Common myeloid progenitor, CD34-positive (primary cell): ENCODE results near the gene TTC12. TPM values are rescaled to one million over a fixed set of nuclear protein-coding genes. Genes with fewer than 3 reads are reported as not detected.

Experiments
- CTCF ChIA-PET: fragments of 350-600 bp; sonication (Branson Sonifier 250); formaldehyde crosslinking; loops from one replicate; lab custom pipeline; 2021; ENCODE audit warnings: antibody characterized with exemption; lab: Charles Lee
- POLR2A ChIA-PET: fragments of 350-600 bp; sonication (Branson Sonifier 250); formaldehyde crosslinking; loops from one replicate; lab custom pipeline; 2021; ENCODE audit warnings: antibody characterized with exemption; lab: Charles Lee
- DNase-seq, 3 donors: peaks; one replicate each; pipeline versions ENCODE4 v3.0.0 to v3.0.0-alpha.2; 2013
- H3K27ac ChIP-seq, 2 experiments: 1 replicate in 1 of 2; 2 replicates in 1 of 2; pipeline ENCODE4 v1.7.0; 2013; ENCODE audit warnings: inconsistent platforms in 2 of 2, low read length in 2 of 2, mild to moderate bottlenecking in 2 of 2, low read depth in 1 of 2, moderate library complexity in 1 of 2; ENCODE audit not compliant: severe bottlenecking in 2 of 2, insufficient read depth in 1 of 2, poor library complexity in 1 of 2
- H3K27me3 ChIP-seq, 5 experiments: replicated peaks in 2 of 5; 1 replicate in 3 of 5; 2 replicates in 2 of 5; pipeline versions ENCODE4 v1.6.1 to v1.7.0; 2013; ENCODE audit warnings: low read length in 4 of 5, mild to moderate bottlenecking in 2 of 5, moderate library complexity in 2 of 5, inconsistent platforms in 1 of 5; ENCODE audit not compliant: insufficient read depth in 5 of 5, control insufficient read depth in 4 of 5
- H3K36me3 ChIP-seq, 4 experiments: 1 replicate in 2 of 4; 2 replicates in 2 of 4; pipeline versions ENCODE4 v1.6.1 to v1.7.0; 2013; ENCODE audit warnings: low read length in 3 of 4, control low read depth in 1 of 4, mild to moderate bottlenecking in 1 of 4; ENCODE audit not compliant: control insufficient read depth in 4 of 4, insufficient read depth in 4 of 4
- H3K4me1 ChIP-seq, 4 experiments: 1 replicate in 3 of 4; 2 replicates in 1 of 4; pipeline versions ENCODE4 v1.6.1 to v1.7.1; 2013; ENCODE audit warnings: low read length in 3 of 4, mild to moderate bottlenecking in 3 of 4, control low read depth in 1 of 4, inconsistent platforms in 1 of 4, moderate library complexity in 1 of 4; ENCODE audit not compliant: control insufficient read depth in 4 of 4, insufficient read depth in 4 of 4; ENCODE audit errors: control extremely low read depth in 1 of 4
- H3K4me3 ChIP-seq, 7 experiments: 1 replicate in 4 of 7; 2 replicates in 3 of 7; pipeline versions ENCODE4 v1.5.1 to v1.7.0; 2013; ENCODE audit warnings: mild to moderate bottlenecking in 7 of 7, low read length in 6 of 7, moderate library complexity in 6 of 7, inconsistent platforms in 2 of 7, low read depth in 2 of 7, control low read depth in 1 of 7; ENCODE audit not compliant: insufficient read depth in 4 of 7, control insufficient read depth in 1 of 7; ENCODE audit errors: extremely low read depth in 1 of 7
- H3K9me3 ChIP-seq, 5 experiments: 1 replicate in 4 of 5; 2 replicates in 1 of 5; pipeline versions ENCODE4 v1.6.1 to v1.7.1; 2013; ENCODE audit warnings: low read length in 4 of 5, mild to moderate bottlenecking in 2 of 5, inconsistent platforms in 1 of 5, low read depth in 1 of 5, moderate library complexity in 1 of 5; ENCODE audit not compliant: control insufficient read depth in 4 of 5, insufficient read depth in 2 of 5; ENCODE audit errors: control extremely low read depth in 1 of 5
- WGBS: methylation state at CpG from one replicate; pipeline ENCODE4 v1.1.5; 2013; ENCODE audit not compliant: insufficient coverage; 5-methylcytosine and 5-hydroxymethylcytosine counted together
- polyA plus RNA-seq: library from polyadenylated mRNA; unstranded; fragments of 120-200 nt; gene quantifications from one replicate; pipeline ENCODE4 v1.2.1, GENCODE V29; 2013

TTC12 gene, protein sequence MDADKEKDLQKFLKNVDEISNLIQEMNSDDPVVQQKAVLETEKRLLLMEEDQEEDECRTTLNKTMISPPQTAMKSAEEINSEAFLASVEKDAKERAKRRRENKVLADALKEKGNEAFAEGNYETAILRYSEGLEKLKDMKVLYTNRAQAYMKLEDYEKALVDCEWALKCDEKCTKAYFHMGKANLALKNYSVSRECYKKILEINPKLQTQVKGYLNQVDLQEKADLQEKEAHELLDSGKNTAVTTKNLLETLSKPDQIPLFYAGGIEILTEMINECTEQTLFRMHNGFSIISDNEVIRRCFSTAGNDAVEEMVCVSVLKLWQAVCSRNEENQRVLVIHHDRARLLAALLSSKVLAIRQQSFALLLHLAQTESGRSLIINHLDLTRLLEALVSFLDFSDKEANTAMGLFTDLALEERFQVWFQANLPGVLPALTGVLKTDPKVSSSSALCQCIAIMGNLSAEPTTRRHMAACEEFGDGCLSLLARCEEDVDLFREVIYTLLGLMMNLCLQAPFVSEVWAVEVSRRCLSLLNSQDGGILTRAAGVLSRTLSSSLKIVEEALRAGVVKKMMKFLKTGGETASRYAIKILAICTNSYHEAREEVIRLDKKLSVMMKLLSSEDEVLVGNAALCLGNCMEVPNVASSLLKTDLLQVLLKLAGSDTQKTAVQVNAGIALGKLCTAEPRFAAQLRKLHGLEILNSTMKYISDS
- polyA plus RNA-seq = 14.9 TPM

- WGBS = 9% methylated on average over 56 of the region's 64 CpGs
- POLR2A ChIA-PET = no interaction called here
- peak; percentile 80 to 89 (median 89) for DNase-seq
Measured at GRCh38 chr11:113314389-113315301, at the start of gene TTC12. TSS of gene TTC12 (plus strand) at chr11:113314583. CDS start at chr11:113316258, 1,675 bp downstream.

GRCh38 chr11:113265362-113265761, 49.0 kb upstream of the TTC12 start:
- ChIA-PET CTCF (no interaction called here), POLR2A (no interaction called here)
- no peaks in the 10 kb centered on the region for H3K9me3 ChIP-seq
- H3K4me3 ChIP-seq = no peak overlapping the region
- WGBS = 100% methylated on average over 1 of the region's 2 CpGs
- H3K36me3 ChIP-seq = no peaks in the 10 kb centered on the region
- H3K27me3 ChIP-seq = peaks cover 0 to 8% (median 4%) of the 10 kb centered on the region in 5 experiments
- H3K4me1 ChIP-seq = no peaks in the 10 kb centered on the region
- no peak overlapping the region for H3K27ac ChIP-seq
- no peak for DNase-seq

More at GRCh38 chr11:113314389-113315301, at the start of gene TTC12:
- H3K4me3 ChIP-seq = peak within 1 kb of the TSS; percentile 54 to 78 (median 73)
- peaks cover 4 to 12% (median 10%) of the 10 kb centered on the region in 4 experiments for H3K4me1 ChIP-seq
- CTCF ChIA-PET = interaction anchor here (1.0 kb wide), 1 partner anchor 25 kb away, joined by 6 read pairs; no protein-coding TSS in a partner anchor
- peak within 1 kb of the TSS in 1 of 2 experiments; percentile 68 for H3K27ac ChIP-seq
- peaks cover 0 to 1% (median 0%) of the 10 kb centered on the region in 5 experiments for H3K9me3 ChIP-seq
- H3K36me3 ChIP-seq = peaks cover 0 to 3% (median 0%) of the 10 kb centered on the region in 4 experiments
- H3K27me3 ChIP-seq = peaks cover 0 to 2% (median 0%) of the 10 kb centered on the region in 5 experiments

DNA sequence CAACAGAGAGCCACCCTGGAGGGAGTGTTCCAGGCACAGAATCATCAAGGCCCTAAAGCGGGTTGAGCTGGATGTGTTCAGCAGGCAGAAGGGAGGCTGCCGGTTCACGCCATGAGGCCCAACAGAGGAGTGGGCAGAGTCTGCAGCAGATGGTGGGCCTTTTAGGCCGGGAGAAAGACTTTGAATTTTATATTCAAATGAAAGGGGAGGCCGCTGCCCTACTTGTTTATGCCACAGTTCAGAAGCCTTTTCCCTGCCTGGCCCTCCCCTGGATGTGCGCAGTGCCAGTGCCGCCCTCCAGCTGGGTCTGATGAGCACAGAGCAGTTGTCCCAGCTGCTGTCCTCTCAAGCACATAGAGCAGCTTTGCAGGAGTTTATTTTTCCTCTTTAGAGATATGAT, 46.9 kb upstream of the TTC12 start:
- CTCF ChIA-PET = no interaction called here
- peaks cover 0 to 8% (median 4%) of the 10 kb centered on the region in 5 experiments for H3K27me3 ChIP-seq
- H3K4me3 ChIP-seq = no peak overlapping the region
- WGBS = 94% methylated on average over 6 of the region's 7 CpGs
- no peaks in the 10 kb centered on the region for H3K9me3 ChIP-seq
- POLR2A ChIA-PET = no interaction called here
- no peaks in the 10 kb centered on the region for H3K36me3 ChIP-seq
- DNase-seq = no peak
- no peaks in the 10 kb centered on the region for H3K4me1 ChIP-seq
- no peak overlapping the region for H3K27ac ChIP-seq

- WGBS = 100% methylated on average over 2 of the region's 2 CpGs
- H3K4me1 ChIP-seq = no peaks in the 10 kb centered on the region
- no peak overlapping the region for H3K27ac ChIP-seq
- ChIA-PET CTCF (no interaction called here), POLR2A (no interaction called here)
- no peaks in the 10 kb centered on the region for H3K9me3 ChIP-seq
- H3K4me3 ChIP-seq = no peak overlapping the region
- peaks cover 0 to 10% (median 4%) of the 10 kb centered on the region in 5 experiments for H3K27me3 ChIP-seq
- DNase-seq = no peak
- H3K36me3 ChIP-seq = no peaks in the 10 kb centered on the region
Measured at GRCh38 chr11:113269096-113269495, 45.3 kb upstream of the TTC12 start.

DNA sequence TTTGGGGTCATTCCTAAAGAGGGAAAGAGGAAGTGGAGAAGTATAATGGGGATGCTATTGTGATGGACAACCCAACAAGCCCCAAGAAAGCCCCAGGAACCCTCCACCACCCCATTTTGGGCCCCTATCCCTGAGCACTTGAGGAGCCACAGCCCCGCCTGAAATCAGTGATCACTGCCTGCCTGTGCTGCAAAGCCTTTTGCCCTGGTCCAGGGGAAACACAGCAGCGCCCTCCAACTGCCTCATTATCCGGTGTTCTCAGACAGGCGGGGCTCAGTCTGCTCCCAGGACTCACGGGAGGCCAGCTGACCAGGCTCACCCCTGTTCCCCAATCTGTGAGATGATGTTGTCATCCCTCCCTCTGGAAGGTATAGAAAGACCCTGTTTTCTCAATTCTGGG, 44.7 kb upstream of the TTC12 start:
- 96% methylated on average over 5 of the region's 5 CpGs for WGBS

GRCh38 chr11:113270080-113270479, 44.3 kb upstream of the TTC12 start:
- H3K4me3 ChIP-seq = no peak overlapping the region
- peaks cover 0 to 10% (median 4%) of the 10 kb centered on the region in 5 experiments for H3K27me3 ChIP-seq
- H3K9me3 ChIP-seq = no peaks in the 10 kb centered on the region
- no peak for DNase-seq
- 98% methylated on average over 13 of the region's 13 CpGs for WGBS
- no peaks in the 10 kb centered on the region for H3K36me3 ChIP-seq
- H3K4me1 ChIP-seq = no peaks in the 10 kb centered on the region
- CTCF ChIA-PET = no interaction called here
- H3K27ac ChIP-seq = no peak overlapping the region
- POLR2A ChIA-PET = no interaction called here

More for the DNA sequence above, 44.7 kb upstream of the TTC12 start:
- ChIA-PET POLR2A (no interaction called here), CTCF (no interaction called here)
- no peak overlapping the region for H3K27ac ChIP-seq
- H3K4me3 ChIP-seq = no peak overlapping the region
- no peaks in the 10 kb centered on the region for H3K9me3 ChIP-seq
- no peaks in the 10 kb centered on the region for H3K4me1 ChIP-seq
- peaks cover 0 to 10% (median 4%) of the 10 kb centered on the region in 5 experiments for H3K27me3 ChIP-seq
- no peak for DNase-seq
- no peaks in the 10 kb centered on the region for H3K36me3 ChIP-seq
